Spleen (tissue), 7 donors: ENCODE measurements around the gene SPATS2L.

Source experiments
- CTCF ChIP-seq, 11 experiments: fragments of 200-600 bp in 7 of 11; fragments of 450-650 bp in 4 of 11; sonication (generic) in 4 of 11; IDR thresholded peaks in 8 of 11; conservative IDR thresholded peaks in 3 of 11; 1 replicate in 7 of 11; 2 replicates in 4 of 11; pipeline versions ENCODE4 v1.4.0 to v1.8.0; 2016 to 2021; ENCODE audit warnings: antibody characterized with exemption in 11 of 11, inconsistent platforms in 4 of 11, mild to moderate bottlenecking in 1 of 11
- POLR2A ChIP-seq, 3 donors: fragments of 450-650 bp; IDR thresholded peaks; one replicate each; pipeline ENCODE4 v1.5.1; 2017; ENCODE audit warnings: antibody characterized with exemption in 3 of 3, mild to moderate bottlenecking in 1 of 3
- donor health status: DM: no; HTN: no; CAD: no; lungs with moderate emphysema.
- donor health status: DM: no; HTN: no; CAD: no.
- donor health status: DM: no; HTN: no; CAD: no.

- no peak for TF ChIP-seq POLR2A (IDR thresholded peaks at IDR 0.05)
- no peak for TF ChIP-seq CTCF (IDR thresholded peaks at IDR 0.05 in 8 of 11, conservative IDR thresholded peaks at IDR 0.05 in 3 of 11)
Observed at GRCh38 chr2:200470230-200470629, 163.7 kb downstream of the SPATS2L start.
